Upper lobe of right lung (tissue), 1 donor: ENCODE measurements around the gene CYTH2. TPM values are rescaled to one million over a fixed set of nuclear protein-coding genes. Genes with fewer than 3 reads are reported as not detected.

Experiments
- ATAC-seq: fragments of 200-7000 bp; cut with Tn5 transposase; one replicate; pipeline ENCODE4 v1.9.1; 2020; ENCODE audit warnings: mild to moderate bottlenecking, moderate library complexity
- DNase-seq: peaks from one replicate; pipeline ENCODE4 v3.0.0-alpha.2; 2020
- H3K27ac ChIP-seq: fragments of 200-600 bp; one replicate; pipeline ENCODE4 v1.8.0; 2022
- H3K27me3 ChIP-seq: fragments of 200-600 bp; one replicate; pipeline ENCODE4 v1.8.0; 2022; ENCODE audit warnings: mild to moderate bottlenecking
- H3K36me3 ChIP-seq: fragments of 200-600 bp; one replicate; pipeline ENCODE4 v1.8.0; 2022
- H3K4me1 ChIP-seq: fragments of 200-600 bp; one replicate; pipeline ENCODE4 v1.8.0; 2022
- H3K4me3 ChIP-seq: fragments of 200-600 bp; one replicate; pipeline ENCODE4 v1.8.0; 2022; ENCODE audit warnings: mild to moderate bottlenecking
- H3K9me3 ChIP-seq: fragments of 200-600 bp; one replicate; pipeline ENCODE4 v1.8.0; 2022
- CTCF ChIP-seq: fragments of 200-600 bp; IDR thresholded peaks from one replicate; pipeline ENCODE4 v1.8.0; 2022; ENCODE audit warnings: antibody characterized with exemption
- intact Hi-C: fragments of 100-400 bp; cut with DNase I; formaldehyde crosslinking; loops from one replicate; pipeline ENCODE4 v1.11.0; 2022
- long read RNA-seq: library from polyadenylated mRNA; unstranded; transcript quantifications from one replicate; pipeline ENCODE4 v2.0.0, GENCODE V29; 2021
- total RNA-seq: library from RNA; stranded (reverse); fragmentation: NEBNext Ultra II Directional; extraction: Animal tissue kit (Norgen Biotek cat#: 25700); gene quantifications from one replicate; pipeline ENCODE4 v1.2.1, GENCODE V29; 2021
- donor health status: DM: no; HTN: yes; CAD: no; lungs with severe emphysema.

Gene CYTH2
- total RNA-seq = 60.7 TPM
- long read RNA-seq, full-length matches to known transcripts = 51 of 93 reads
- long read RNA-seq, partial matches to known transcripts = 29 of 93 reads
- long read RNA-seq, other reads (novel, unspliced or antisense) = 13 of 93 reads

GRCh38 chr19:48469289-48469881 lies at the start of gene CYTH2:
Gene CYTH2 (plus strand): TSS chr19:48469369. CDS start chr19:48469508, 139 bp downstream.
- no peak for TF ChIP-seq CTCF
- peak; percentile 94 for DNase-seq
- no peaks in the 10 kb centered on the region for H3K9me3 ChIP-seq
- intact Hi-C loops = no loop called here
- peak; percentile 75 for ATAC-seq
- H3K27me3 ChIP-seq = no peaks in the 10 kb centered on the region
- H3K27ac ChIP-seq = peak within 1 kb of the TSS; percentile 99
- peak within 1 kb of the TSS; percentile 95 for H3K4me3 ChIP-seq
- peaks cover 13% of the 10 kb centered on the region for H3K4me1 ChIP-seq
- H3K36me3 ChIP-seq = peaks cover 41% of the 10 kb centered on the region

- no peaks in the 10 kb centered on the region for H3K36me3 ChIP-seq
- TF ChIP-seq CTCF = no peak
- H3K27ac ChIP-seq = no peak overlapping the region
- no peaks in the 10 kb centered on the region for H3K9me3 ChIP-seq
- no peak overlapping the region for H3K4me3 ChIP-seq
- peaks cover 5% of the 10 kb centered on the region for H3K4me1 ChIP-seq
- DNase-seq (no peak), ATAC-seq (peak; percentile 14)
- intact Hi-C loops = no loop called here
- H3K27me3 ChIP-seq = peaks cover 7% of the 10 kb centered on the region
Observed at GRCh38 chr19:48421548-48421947, 47.6 kb upstream of the CYTH2 start.

GRCh38 chr19:48424694-48425219 lies 44.4 kb upstream of the CYTH2 start:
- Histone ChIP-seq H3K4me3 (no peak overlapping the region), H3K36me3 (no peaks in the 10 kb centered on the region), H3K27ac (no peak overlapping the region), H3K9me3 (no peaks in the 10 kb centered on the region), H3K4me1 (peaks cover 5% of the 10 kb centered on the region), H3K27me3 (no peaks in the 10 kb centered on the region)
- DNase-seq (no peak), ATAC-seq (peak; percentile 64)
- TF ChIP-seq CTCF = no peak
- intact Hi-C loops = no loop called here

GRCh38 chr19:48428670-48429069 lies 40.5 kb upstream of the CYTH2 start:
- intact Hi-C loops = no loop called here
- no peak for ATAC-seq
- H3K9me3 ChIP-seq = no peaks in the 10 kb centered on the region
- H3K4me3 ChIP-seq = no peak overlapping the region
- H3K36me3 ChIP-seq = no peaks in the 10 kb centered on the region
- H3K27ac ChIP-seq = no peak overlapping the region
- no peak for DNase-seq
- no peaks in the 10 kb centered on the region for H3K27me3 ChIP-seq
- peaks cover 5% of the 10 kb centered on the region for H3K4me1 ChIP-seq
- no peak for TF ChIP-seq CTCF

- no peaks in the 10 kb centered on the region for H3K4me1 ChIP-seq
- H3K36me3 ChIP-seq = no peaks in the 10 kb centered on the region
- H3K27me3 ChIP-seq = peaks cover 5% of the 10 kb centered on the region
- TF ChIP-seq CTCF = no peak
- H3K9me3 ChIP-seq = no peaks in the 10 kb centered on the region
- no peak for DNase-seq
- H3K4me3 ChIP-seq = no peak overlapping the region
- no peak overlapping the region for H3K27ac ChIP-seq
- ATAC-seq = no peak
- intact Hi-C loops = no loop called here
Observed at GRCh38 chr19:48433337-48433736, 35.8 kb upstream of the CYTH2 start.
